SK-N-DZ (cell line): ENCODE data around the gene ASB2.

Experiments used
- DNase-seq: peaks from one replicate; pipeline ENCODE4 v3.0.0-alpha.2; 2015; ENCODE audit warnings: low spot score

The ASB2 gene

DNA sequence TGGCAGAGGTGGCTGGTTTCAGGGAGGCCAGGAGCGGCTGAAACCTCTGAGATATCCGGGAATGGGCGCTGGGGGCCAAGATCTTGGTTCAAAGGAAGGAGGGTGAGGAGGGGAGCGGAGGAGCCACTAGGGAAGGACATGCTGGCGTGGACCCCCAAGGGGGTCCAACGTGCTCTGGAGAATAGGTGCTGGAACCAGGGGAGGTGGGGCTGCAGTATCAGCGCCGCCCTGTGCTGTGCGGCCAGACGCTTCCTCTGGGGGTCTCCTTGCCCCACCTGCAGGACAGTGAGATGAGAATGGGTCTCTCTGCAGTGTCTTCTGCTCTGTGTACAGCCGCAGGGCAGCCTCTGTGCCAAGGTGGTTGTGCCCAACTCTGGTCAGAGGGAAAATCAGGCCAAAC is 46.7 kb downstream of the ASB2 start:
- DNase-seq: no peak

- DNase-seq: no peak
Observed at GRCh38 chr14:93929048-93929535, 47.3 kb downstream of the ASB2 start.

GRCh38 chr14:93928184-93929047 is 48.0 kb downstream of the ASB2 start:
- DNase-seq: no peak

DNA sequence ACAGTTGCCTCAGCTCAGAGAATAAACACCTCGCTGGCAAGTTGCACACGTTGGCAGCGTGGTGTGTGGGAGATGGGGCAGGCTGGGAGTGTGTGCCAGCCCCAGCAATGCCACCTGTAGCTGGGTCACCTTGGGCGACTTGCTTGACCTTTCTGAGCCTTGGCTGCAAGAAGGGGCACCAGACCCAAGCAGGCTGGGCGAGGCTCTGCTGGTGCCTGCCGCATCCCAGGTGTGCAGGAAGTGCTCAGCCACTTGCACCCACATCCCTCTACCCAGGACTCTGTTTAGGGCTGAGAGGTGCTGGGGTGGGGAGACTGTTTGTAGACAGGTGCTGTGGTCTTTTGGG is 48.6 kb downstream of the ASB2 start:
- no peak for DNase-seq

- no peak for DNase-seq
Observed at GRCh38 chr14:93926873-93927799, 49.2 kb downstream of the ASB2 start, which contains the start of gene FAM181A. FAM181A (plus strand) TSS chr14:93927344; CDS start chr14:93928286, 942 bp downstream.

DNA sequence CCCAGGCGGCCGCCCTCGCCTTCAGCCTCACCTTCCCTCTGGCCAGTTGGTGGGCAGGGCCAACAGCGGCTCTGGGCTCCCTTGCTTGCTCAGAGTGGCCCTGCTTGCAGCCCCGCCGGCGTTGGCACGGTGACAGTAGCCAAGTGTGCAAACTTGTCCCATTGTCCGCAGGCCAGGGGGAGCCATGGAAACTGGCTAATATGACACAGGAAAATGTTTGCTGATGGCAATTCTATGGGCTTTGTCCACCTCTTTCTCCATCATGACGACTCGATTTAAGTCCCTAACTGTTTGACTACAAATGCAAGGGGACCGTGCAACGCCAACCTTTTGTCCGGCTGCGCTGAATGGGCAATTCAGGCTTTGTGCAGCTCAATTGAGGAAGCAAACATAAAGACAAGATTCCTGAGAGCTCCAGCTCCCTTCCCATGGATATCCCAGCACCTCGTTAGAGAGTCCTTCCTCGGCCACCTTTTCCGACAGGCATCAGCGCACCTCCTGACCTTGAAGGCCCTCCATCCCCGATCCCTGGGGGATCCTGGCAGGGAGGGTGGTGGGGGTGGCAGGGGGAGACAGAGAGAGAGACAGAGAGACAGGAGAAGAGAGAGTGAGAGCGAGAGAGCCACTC is 50.0 kb downstream of the ASB2 start:
- DNase-seq: no peak

DNA sequence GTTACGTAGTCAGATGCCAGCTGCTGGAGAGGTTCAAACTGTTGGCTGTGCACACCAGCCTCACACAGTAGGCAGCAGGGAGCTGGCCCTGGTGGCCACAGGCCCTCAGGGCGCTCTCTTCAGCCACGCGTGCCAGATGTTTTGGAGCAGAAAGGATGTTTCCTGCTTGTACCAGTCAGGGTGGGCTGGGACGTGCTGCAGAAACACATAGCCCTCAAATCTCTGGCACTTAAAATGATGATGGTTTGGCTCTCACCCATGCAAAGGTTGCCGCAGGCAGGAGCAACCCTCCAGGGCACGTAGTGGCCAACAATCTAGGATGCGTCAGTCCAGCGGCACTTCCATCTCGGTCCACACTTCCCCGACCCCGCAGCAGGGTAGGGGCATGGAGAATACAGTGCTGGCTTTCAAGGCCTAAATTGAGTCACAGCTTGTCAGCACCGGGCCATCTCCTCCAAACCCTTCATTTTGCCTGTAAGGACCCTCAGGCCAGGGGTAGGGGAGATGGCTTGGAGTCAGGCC is 50.9 kb downstream of the ASB2 start:
- DNase-seq: no peak

DNA sequence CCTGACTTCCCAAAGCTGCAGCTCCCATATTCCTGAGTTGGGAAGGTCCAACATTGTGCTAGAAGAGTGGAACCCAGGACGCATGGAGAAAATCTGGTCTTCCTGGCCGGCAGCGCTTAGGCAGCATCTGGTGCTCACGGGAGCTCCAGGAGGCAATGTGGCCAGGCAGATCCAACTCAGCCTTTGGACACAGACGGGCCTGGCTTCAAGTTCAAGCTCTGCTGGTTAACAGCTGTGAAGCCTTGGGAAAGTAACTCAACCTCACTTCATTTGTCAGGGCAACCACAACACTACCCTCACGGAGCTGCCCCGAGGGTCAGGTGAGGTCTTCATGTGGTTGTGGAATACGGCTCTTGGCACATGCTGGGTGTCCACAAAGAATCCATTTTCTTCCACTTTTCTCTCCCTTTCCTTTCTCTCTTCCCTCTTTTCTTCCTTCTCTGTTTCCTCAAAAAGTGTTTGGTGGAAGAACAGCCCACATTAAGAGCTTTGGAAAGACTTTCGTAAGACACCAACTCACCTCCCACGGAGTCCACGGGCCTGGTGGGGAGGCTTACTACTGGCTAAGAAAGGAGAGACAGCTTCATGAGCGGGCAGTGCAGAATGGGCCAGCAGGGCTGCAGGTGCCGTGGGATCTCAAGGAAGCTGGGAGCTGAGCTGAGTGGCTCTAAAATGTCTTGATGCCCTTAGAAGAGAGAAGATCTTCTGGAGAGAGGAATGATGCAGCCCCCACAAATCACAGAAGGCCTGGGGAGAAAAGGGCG is 51.6 kb downstream of the ASB2 start:
- DNase-seq: no peak

GRCh38 chr14:93923626-93924025 is 52.7 kb downstream of the ASB2 start:
- DNase-seq: no peak

DNA sequence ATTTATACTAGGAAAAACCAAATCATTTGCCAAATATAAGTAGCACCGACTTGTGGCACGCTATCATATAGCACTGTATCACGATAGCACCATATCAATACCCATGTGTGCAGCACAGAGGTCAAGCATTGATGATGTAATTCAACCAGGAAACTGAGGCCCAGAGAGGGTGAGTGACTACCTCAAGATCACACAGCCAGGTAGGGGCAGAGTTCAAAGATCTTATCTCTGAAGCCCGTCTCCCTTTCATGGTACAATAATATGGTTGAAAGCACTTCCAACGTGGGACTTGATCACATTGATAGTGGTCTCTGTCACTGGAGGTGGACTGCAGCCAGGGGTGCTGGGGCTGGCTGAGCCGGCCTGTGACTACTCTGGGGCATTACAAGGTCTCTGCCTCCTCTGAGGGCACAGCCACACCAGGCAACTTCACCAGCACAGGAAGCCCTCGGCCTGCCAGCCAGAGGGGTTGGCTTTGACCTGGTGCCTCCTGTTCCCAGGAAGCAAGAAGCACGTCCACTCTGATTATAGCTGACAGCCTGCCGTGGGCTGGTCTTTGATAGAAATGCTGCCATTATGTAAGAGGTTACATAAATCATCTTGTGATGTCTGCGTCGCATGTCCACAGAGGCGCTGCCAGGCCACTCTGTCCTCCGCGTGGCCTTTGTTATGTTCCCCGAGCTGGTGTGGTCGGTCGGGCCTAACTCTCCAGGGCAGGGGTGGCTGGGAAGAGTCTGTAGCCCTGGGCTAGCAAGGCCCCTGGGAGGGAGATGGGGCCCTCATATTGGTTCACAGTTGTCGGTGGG is 55.2 kb downstream of the ASB2 start:
- no peak for DNase-seq

GRCh38 chr14:93917141-93917540 is 59.2 kb downstream of the ASB2 start:
- no peak for DNase-seq

GRCh38 chr14:93916498-93916897 is 59.9 kb downstream of the ASB2 start:
- no peak for DNase-seq

GRCh38 chr14:93915800-93916199 is 60.6 kb downstream of the ASB2 start:
- no peak for DNase-seq

GRCh38 chr14:93915070-93915705 is 61.2 kb downstream of the ASB2 start:
- no peak for DNase-seq

DNA sequence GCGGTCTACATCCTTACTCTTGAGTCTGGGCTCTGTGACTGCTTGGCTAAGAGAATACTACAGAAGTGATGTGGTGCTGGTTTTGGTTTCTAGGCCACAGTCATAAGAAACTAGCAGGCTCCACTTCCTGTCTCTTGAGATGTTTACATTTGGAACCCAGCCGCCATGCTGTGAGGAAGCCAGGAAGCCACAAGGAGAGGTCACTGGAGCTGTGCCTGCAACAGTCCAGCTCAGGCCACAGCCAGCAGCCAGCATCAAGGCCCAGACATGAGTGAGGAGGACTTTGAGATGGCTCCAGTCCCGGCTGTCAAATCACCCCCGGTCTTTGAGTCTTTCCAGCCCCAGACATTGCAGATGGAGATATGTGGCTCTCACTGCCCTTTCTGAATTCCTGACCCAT is 62.1 kb downstream of the ASB2 start:
- no peak for DNase-seq

DNA sequence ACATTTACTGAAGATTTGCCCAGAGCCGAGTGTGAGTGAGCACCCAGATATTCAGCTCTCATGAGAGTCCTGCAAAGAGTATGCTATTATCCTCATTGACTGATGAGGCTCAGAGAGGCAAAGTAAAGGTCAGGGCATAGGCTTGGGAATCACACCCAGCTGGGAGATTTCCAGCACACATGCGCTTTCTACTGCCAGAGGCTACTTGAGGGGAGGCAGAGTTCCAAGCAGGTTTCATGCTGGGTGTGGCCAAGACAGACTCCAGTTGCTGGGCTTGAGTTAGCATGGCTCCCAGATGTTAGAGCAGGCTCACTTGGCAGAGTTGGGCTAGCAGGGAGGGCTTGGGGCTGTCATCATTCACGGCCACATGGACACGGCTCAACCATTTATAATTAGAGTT is 63.6 kb downstream of the ASB2 start:
- no peak for DNase-seq

DNA sequence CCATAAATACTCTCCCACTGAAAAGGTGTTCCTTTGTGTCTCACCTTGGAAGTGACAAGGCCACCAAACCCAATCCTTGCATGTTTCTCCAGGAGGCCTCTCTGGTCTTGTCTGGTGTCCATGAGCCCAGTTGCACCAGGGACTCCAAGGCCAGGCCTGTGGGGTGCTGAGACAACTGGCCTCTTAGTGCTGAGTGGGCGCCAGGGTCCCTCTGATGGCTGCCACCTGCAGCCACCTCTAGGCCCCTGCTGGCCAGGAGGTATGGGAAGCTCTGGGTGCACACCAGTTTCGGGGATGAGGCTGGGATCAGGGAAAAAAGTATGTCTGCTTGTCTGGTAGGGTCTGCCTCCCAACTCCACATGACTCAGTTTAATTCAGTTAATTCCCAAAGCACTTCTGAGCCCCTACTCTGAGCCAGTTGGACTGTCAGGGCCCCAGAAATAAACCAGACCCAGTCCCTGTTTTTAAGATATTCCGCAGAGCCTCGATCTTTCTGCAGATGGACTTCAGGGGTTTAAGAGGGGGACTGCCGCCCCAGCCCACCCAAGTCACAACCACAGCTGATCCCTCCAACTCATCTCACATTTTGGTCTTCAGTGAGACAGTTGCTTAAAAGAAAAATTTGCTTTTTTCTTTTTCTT is 64.3 kb downstream of the ASB2 start:
- DNase-seq: peak; percentile 56

- DNase-seq: no peak
Observed at GRCh38 chr14:93909429-93910128, 66.8 kb downstream of the ASB2 start.
